DMS53 (cell line): Measurements from ENCODE around the gene CHAT.

Source experiments
- DNase-seq: peaks from one replicate; lab custom pipeline; 2025; lab: John Stamatoyannopoulos, UW

The CHAT gene

DNA sequence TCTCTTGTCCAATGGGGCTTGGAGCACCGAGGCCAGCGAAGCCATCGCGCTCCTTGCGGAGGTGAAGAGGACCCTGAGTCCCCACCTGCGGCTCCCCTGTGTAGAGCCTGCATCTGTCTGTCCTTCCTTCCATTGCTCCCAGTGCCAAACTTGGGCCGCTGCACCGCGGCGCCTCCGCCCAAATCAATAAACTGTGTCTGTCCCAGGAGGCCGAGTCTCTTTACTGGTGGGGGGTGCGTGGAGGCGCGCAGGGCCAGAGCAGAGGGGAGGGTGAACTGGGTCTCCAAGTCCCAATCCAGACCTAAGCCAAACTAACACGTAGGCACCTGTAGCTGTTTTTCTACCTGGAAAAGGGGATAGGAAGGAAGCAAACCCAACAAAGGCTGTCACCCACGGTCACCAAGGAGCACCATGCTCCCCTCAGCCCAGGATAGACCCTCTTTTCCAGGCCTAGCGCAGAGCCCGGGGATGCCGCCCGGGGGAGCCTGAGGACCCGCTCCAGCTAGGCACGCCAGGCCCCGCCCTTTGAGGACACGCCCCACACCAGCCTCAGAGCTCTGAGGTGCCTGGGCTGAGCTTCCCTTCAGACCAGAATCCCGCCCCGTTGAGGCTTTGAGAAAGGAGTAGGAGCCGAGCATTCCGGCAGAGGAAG, 1.2 kb upstream of the CHAT start:
- peak; percentile 62 for DNase-seq

DNA sequence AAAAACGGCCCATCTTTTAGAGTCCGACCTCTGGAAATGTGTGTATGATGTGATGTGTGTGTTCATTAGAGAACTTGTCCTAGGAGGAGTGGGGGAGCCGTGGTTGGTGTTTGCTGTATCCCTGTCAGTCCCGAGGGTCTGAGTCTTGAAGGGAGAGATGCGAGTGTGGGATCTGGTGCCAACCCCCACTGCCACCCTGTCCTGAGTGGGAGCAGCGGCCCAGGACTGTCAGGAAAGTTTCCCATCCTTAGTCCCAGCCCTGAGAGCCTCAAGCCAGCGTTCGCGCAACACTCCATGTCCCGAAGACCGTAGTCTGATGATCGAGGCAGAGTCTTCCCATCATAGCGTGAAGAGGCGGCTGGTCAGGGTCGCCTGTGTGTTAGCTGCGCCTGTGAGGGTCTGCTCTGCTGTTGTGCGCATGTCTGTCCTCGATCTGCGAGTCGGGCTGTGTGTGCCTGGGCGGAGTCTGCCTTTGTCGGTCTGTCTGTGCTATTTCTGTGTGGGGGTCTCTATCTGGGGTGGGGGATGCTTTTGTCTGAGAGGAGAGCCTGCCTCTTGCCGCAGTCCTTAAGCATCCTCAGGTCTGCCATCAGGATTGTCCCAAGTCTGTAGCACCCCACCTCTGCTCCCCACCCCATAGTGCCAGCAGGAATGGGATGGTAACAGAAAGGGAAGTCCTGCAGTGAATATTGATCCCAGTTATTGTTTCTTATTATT, 514 bp upstream of the CHAT start:
- peak; percentile 46 for DNase-seq

DNA sequence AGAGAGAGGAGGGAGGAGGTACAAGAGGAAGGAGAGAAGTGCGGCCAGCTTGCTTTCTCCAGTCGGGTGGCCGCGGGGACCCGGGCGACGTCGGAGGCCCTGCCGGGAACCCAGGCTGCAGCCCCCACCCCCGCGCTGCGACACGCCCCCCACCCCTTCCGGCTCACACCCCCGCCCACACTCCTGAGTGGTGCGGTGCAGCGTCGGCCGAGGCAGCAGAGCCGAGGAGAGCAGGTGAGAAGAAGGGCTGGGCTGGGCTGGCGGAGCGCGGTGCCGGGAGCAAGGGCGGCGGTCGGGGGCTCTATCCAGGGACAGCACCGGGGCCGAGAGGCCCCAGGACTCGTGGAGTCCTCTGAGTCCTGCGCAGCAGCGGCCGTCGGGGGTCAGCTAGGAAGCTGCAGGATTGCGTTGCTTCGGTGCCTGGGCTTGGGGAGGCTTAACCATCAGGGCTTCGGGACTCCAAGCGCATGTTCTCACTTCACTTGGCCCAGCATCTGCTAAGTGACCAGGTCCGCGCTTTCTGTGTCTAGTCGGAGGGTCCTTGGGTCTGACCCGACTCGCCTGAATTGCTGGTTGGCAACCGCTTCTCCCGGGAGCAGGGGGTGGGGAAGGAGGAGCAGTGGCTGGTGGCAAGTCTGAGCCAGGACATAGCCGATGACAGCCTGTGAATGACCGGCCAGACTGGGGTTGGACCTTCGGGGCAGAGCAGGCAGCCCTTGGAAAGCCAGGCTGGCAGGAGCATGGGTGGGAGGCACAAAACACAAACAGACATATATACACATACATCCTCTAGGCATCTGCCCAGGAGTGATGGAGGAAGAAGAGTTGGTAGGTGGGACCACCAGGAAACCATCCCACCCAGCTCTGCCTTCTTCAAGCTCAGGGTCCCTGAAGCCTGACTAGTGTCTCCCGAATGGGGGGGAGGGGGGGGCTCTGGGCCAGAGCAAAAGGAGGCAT, 683 bp downstream of the CHAT start:
- peak; percentile 42 for DNase-seq

DNA sequence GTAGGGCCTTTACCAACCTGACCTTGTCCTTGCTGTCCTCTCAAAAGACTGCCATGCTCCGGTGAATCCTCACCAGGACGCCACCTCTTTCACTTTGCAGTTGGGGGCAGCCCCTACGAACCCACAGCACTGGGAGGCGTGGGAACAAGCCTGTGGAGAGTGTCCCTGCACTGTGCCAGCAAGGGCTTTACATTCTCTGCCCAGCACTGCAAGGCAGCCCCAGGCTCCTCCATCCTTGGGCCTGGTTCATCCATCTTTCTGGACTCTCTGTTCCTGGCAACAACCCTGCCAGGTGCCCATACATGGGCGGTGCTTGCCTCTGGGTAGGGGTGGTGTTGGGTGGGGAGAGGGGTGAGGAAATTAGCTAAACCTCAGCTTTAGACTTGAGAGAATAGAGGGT, 1.4 kb downstream of the CHAT start:
- DNase-seq: no peak

DNA sequence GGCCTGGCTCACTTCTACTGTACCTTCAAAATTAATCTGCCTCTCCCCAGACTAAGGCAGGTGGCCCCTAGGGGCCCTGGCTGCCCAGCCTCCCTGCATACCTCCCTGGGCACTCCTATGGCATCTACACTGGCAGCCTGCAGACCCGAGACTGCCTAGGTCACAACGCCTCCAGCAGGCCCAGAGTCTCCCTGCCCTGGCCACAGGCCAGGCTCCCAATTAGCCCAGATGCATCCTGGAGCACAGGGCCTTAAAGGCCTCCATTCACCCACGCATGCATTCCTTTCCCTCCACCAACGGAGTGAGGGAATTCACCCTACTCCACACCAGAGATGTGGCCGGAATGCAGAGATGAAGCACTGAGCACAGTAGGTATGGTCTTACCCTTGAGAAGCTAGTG, 1.9 kb downstream of the CHAT start:
- DNase-seq: no peak

DNA sequence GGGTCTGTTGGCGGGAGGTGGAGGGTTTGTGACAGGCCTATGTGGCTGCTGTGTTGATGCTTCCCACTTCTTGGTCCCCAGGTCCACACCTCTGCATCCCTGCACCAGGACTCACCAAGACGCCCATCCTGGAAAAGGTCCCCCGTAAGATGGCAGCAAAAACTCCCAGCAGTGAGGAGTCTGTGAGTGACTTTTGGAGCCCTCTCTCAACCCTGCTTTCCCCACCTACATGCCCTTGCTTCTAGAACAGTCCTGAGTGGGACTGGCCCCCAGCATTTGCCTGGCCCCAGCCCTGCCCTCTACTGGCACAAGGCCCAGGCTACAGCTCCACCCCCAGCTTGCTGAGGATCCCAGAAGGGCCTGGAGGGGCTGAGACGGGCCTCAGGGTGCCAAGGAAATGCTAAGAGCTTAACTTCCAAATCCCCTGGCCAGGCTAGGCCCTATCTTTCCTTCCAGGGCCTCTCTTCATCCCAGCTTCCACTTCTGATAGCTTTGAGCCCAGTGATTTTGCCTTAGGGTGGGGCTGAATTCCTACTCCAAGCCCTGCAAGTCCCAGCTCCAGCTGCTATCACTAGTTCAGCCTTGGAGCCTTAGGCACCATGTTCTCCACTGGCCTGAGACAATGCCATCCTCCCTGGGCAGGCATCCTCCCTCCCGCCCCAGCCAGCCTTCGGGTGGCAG, 2.7 kb downstream of the CHAT start:
- DNase-seq: no peak

DNA sequence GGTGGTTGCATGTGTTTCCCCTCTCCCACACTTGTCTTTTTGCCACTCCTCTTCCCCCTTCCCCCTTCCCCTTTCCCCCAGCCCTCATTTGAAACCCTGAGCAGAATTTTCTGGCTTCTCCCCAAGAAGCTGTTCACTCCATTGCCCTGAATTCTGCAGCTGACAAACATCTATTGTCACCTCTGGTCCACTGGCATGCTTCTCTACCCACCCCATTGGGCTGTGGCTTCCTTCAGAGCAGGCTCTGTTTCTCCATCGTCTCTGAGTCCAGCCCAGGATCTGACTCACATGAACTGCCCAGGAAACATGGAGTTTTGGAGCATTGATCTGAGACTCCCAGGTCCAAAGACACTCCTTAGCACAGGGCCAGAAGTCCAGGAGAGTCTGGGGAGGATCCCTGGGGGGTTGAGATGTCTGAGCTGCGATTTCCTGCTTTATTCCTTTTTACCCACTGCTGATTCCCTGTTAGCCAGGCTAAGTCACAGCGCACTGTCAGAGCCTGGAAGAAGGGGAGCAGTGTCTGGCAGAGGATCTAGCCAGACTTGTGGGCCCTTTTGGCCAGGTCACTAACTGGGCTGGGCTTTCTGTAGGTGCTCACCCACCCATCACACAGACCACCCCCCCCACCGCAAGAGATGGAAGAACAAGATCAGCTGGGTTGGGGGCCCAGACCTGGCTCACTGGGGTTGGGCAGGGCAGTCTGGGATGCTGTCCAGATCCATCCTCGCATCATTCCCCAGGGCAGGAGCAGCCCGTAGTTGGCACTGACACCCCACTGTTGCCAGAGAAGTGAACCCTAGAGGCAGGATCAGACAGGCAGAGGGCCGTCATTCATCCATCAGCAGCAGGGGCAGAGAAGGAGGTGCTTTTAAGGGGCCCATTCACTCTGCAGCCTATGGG, 3.5 kb downstream of the CHAT start:
- DNase-seq: no peak

DNA sequence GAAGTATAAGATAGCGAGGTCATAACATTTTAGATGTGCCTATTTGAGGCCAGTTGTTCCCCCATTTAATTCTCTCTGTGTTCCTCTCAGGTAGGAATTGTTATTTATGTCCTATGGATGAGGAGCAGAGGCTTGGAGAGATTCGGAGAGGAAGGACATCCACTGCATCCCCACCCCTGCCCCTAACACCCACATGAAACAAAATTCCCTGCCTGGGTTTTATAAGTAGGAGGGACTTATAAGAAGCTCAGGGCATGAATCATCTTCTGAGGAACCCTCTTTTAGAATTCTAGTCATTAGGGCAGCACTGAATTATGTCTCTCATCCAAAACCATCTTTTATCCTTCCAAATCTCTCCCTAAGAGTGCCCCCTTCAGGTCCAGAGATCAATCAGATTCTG, 5.0 kb downstream of the CHAT start:
- DNase-seq: no peak

DNA sequence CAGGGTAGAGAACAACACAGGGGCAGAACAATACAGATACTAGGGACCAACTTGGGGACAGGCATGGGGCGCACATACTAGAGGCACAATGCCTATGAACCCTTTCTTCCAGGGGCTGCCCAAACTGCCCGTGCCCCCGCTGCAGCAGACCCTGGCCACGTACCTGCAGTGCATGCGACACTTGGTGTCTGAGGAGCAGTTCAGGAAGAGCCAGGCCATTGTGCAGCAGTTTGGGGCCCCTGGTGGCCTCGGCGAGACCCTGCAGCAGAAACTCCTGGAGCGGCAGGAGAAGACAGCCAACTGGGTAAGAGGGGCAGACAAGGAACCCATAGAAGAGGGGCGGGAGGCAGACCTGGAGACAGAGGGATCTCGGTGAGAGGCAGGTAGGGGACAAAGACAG, 5.8 kb downstream of the CHAT start:
- no peak for DNase-seq

DNA sequence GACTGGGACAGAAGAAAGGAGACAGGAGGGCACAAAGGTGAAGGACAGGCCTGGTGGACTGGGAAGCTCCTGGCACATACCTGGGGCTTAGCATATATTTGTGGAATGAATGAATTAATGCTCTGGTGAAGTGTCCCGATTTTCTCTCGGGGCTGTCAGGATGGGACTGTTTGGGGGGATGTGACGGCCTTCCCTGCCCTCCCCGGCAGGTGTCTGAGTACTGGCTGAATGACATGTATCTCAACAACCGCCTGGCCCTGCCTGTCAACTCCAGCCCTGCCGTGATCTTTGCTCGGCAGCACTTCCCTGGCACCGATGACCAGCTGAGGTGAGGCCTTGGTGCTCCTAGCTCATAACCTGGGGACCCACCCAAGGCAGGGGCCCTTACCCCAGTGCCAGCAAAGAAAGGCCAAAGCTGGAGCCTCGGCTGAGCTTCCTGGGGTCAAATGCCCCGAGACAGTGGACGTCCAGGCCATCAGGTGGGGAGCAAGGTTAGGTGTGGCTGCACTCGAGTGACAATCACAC, 6.5 kb downstream of the CHAT start:
- no peak for DNase-seq

DNA sequence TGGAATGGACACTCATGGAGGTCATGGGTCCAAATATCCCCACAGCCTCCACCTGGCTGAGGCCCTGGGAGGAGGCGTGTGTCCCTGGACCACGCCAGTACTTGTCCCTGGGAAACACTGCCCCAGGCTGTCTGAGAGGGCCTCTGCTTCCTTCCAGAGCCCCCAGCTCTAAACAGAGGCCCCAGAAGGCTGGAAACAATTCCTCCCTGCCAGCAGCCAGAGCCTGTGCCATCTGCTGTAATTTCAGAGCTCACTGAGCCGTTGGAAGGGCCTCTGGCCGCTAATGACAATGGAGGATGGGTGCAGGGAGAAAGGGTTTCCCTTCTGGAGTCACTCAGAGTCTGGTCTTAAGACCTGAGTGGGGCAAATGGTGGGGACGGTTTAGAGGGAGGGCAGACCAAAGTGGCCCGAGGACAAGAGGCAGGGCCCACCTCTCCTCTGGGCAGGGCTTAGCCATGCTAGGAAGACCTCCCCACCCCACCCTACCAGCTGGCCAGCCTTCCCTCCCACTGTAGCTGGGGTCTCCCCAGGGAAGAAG, 7.1 kb downstream of the CHAT start:
- no peak for DNase-seq

DNA sequence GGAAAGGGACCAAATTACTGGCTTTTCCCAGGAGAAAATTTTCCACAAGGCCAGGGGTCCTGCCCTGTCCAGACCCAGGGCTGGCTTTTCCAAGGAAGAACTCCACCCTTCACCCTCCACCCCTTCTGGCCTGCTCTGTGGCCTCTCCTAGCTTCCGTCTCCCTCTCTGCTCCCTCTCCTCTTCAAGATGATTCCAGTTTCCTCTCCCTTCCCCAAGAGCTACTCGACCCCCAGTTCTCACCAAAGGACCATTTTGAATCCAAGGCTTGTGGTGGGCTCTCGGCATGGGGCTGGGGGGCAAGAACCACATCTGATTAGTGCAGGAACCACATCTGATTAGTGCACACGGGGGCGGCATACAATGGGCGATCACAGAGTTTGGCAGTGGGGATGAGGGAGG, 7.7 kb downstream of the CHAT start:
- no peak for DNase-seq

DNA sequence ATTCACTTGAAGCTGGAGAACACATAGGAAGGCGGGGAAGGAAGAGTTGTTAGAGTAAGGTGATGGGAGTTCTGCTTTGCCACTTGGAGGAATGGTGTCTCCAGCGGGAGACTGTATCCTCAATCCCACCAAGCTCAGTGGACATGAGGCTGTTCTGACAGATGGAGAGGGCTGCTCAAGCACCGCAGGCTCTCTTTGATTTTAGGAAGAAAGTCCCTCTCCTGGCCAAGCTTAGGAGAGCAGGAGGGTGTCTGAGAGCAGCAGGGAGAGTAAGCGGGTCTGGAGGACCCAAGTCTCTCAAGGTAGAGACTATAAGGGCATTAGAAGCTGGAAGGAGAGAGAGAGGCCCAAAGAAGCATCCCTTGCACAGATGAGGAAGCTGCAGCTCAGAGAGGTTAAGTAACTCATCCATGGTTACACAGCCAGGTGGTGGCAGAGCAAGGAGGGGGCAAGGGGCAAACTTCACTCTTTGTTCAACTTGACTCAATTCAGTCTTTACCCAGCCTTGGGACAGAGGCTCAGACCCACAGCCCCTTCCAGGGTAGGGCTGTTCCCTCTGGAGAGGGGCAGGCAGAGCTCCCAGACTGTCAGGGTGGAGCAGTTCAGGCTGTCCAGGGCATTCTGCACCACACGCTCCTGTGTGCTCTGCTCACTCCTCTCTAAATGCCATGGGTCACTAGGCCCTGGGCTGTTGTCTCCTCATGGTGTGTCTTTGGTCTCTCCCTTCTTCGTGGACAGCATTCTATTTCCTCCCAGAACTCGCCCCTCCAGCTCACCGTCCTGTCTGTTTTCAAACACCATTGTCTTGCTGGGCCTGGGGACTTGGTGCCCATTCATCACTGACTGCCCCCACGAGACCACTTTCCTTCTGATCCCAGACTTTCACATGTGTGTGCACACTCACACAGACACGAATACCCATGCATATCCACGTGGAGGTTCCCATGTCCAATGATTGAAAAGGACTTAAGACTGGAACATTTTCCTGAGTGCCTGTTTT, 8.9 kb downstream of the CHAT start:
- DNase-seq: no peak

DNA sequence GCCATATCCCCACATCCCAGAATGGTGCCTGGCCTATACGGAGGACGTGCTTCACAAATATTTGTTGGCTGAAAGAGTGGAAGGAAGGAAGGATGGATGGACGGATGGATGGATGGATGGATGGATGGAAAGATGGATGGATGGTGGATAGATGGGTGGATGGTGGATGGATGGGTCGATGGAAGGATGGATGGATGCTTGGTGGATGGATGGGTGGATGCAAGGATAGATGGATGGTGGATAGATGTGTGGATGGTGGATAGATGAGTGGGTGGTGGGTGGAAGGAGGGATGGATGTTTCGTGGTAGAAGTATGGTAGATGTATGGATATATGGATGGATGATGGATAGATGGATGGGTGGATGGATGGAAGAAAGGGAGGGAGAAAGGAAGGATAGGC, 10.8 kb downstream of the CHAT start:
- DNase-seq: no peak

DNA sequence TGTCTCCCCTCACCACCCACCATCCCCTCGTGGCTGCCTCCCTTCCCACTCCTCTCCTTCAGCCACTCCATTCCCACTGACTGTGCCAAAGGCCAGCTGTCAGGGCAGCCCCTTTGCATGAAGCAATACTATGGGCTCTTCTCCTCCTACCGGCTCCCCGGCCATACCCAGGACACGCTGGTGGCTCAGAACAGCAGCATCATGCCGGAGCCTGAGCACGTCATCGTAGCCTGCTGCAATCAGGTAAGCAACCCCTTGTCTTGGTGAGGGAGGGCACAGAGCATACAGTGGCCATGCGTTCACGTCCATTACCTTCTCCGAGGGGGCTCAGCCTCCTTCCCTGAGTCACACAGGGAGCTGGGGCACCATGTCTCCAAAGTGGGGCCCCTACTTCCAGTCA, 11.6 kb downstream of the CHAT start:
- DNase-seq: no peak

DNA sequence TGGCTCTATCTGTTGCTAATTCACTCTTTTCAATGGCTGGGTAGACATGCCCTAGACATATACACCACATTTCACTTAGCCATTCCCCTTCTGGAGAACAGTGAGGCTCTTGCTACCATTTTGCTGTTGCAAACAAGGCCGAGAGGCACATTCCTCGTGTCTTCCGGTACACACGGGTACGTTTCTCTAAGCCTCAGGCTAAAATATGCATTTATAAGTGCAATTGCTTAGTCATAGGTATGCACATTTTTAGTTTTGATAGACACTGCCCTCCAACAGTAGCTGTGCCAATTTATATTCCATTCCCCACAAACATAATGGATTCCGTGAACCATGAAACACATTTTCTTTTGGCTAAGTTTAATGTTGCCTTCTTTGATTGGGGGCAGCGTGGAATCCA, 13.2 kb downstream of the CHAT start:
- no peak for DNase-seq

DNA sequence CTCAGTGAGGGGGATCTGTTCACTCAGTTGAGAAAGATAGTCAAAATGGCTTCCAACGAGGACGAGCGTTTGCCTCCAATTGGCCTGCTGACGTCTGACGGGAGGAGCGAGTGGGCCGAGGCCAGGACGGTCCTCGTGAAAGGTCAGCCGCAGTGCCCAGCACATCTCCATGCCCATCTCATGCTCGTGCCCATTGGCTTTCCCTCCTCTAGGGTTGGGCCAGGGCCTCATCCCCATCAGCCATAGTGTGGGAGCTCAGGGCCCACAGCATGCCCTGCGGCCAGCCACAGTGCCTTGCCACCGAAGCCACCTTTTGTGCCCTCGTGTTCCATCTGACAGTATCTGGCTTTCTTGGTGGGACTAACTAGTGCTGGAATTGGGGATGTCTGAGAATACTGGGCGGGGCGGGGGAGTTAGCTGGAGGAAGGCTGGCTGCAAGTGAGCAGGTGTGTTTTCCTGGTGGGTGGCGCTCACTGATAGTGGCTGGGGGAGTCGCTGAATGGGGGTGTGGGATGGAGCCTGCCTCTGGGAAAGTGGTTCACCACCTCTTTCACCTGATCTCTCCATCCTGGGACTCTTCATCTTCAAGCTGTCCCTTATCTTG, 13.9 kb downstream of the CHAT start:
- no peak for DNase-seq

DNA sequence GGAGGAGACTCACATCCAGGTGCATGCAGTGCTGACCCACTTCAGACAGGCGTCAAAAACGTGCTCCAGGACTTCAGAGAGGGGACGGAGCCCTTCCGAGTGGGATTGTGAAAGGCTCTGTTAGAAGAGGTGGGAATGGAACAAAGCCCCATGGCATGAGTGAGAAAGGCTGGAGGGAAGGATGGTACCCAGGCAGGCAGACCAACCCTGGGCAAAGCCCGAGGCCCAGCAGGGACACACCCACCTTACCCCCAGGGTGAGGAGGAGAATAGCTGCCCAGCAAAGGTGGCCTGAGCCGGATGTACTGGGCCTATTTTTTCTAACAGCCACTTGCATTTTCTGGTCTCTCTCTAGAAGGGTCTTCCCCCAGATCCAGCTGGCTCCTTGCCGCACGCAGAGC, 14.8 kb downstream of the CHAT start:
- DNase-seq: no peak

DNA sequence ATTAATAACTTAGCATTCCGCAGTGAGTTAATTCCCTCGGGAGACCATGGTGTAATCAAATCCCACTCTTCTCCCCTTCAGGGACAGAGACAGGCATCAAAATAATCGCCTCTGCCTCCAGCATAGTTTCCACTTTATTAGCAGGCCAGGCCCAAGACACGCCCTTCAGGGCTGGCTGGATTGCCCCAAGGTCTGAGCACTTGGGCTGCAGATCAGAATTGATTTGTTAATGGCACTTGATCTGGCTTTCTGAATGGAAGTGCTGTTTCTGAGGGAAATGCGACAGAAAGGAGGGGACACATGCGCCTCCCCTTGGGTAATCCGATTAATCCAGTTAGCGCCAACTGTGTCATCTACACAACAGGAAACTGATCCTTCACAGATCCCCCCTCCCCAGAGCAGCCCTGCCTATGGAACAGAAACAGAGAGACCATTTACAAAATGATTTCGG, 15.6 kb downstream of the CHAT start:
- no peak for DNase-seq
